Neural cell (in vitro differentiated cells): Measurements from ENCODE around the gene FECH. TPM values are rescaled to one million over a fixed set of nuclear protein-coding genes. Genes with fewer than 3 reads are reported as not detected.

Experiments used
- H2AFZ ChIP-seq: fragments of 200-600, 300-800 bp; sonication (generic), shearing (Covaris generic); 2 replicates; pipeline ENCODE4 v1.6.0; 2014; ENCODE audit warnings: low read depth, mild to moderate bottlenecking, antibody characterized with exemption, low read length, moderate library complexity
- H3F3A ChIP-seq: fragments of 200-600 bp; shearing (Covaris generic); 2 replicates; pipeline ENCODE4 v1.6.1; 2016; ENCODE audit warnings: mild to moderate bottlenecking, moderate library complexity, mixed read lengths, antibody characterized with exemption, low read length; ENCODE audit not compliant: insufficient read depth, poor library complexity, severe bottlenecking
- H3K27ac ChIP-seq: fragments of 200-600, 300-800 bp; sonication (generic), shearing (Covaris generic); 2 replicates; pipeline ENCODE4 v1.5.1; 2014; ENCODE audit warnings: mild to moderate bottlenecking, low read length, moderate library complexity
- H3K27me3 ChIP-seq: fragments of 300-800, 200-600 bp; sonication (generic), shearing (Covaris generic); 2 replicates; pipeline ENCODE4 v1.6.0; 2014; ENCODE audit warnings: mild to moderate bottlenecking, low read depth, low read length, moderate library complexity; ENCODE audit not compliant: insufficient read depth
- H3K36me3 ChIP-seq: fragments of 300-800, 200-600 bp; sonication (generic), shearing (Covaris generic); 2 replicates; pipeline ENCODE4 v1.5.1; 2014; ENCODE audit warnings: mild to moderate bottlenecking, antibody characterized with exemption, low read length, moderate library complexity; ENCODE audit not compliant: insufficient read depth
- H3K4me2 ChIP-seq: fragments of 300-800, 200-600 bp; sonication (generic), shearing (Covaris generic); 2 replicates; pipeline ENCODE4 v1.6.0; 2014; ENCODE audit warnings: mild to moderate bottlenecking, low read length
- H3K4me3 ChIP-seq: fragments of 300-800, 200-600 bp; sonication (generic), shearing (Covaris generic); 2 replicates; pipeline ENCODE4 v1.5.1; 2014; ENCODE audit warnings: mild to moderate bottlenecking, low read length, moderate library complexity
- H3K79me2 ChIP-seq: fragments of 200-600 bp; shearing (Covaris generic); replicated peaks from 2 replicates; pipeline ENCODE4 v1.6.0; 2014; ENCODE audit warnings: mild to moderate bottlenecking, low read length, moderate library complexity; ENCODE audit not compliant: insufficient read depth
- H3K9ac ChIP-seq: fragments of 300-800, 200-600 bp; sonication (generic), shearing (Covaris generic); 2 replicates; pipeline ENCODE4 v1.6.1; 2016; ENCODE audit warnings: mild to moderate bottlenecking, low read length, mixed read lengths
- H3K9me2 ChIP-seq: fragments of 200-600 bp; shearing (Covaris generic); 2 replicates; pipeline ENCODE4 v1.6.1; 2016; ENCODE audit warnings: mild to moderate bottlenecking, low read length, mixed read lengths; ENCODE audit not compliant: insufficient read depth
- H3K9me3 ChIP-seq: fragments of 200-600, 300-800 bp; sonication (generic), shearing (Covaris generic); 2 replicates; pipeline ENCODE4 v1.6.1; 2016; ENCODE audit warnings: mild to moderate bottlenecking, mixed run types, low read length, moderate library complexity, mixed read lengths
- H4K20me1 ChIP-seq: fragments of 200-600 bp; shearing (Covaris generic); 2 replicates; pipeline ENCODE4 v1.6.1; 2016; ENCODE audit warnings: mild to moderate bottlenecking, mixed run types; ENCODE audit not compliant: insufficient read depth
- CTCF ChIP-seq: fragments of 450-650 bp; IDR thresholded peaks from 2 replicates; pipeline ENCODE4 v1.5.1; 2014; ENCODE audit warnings: antibody characterized with exemption, mild to moderate bottlenecking, moderate library complexity; ENCODE audit not compliant: poor library complexity, severe bottlenecking
- EP300 ChIP-seq: fragments of 450-650 bp; conservative IDR thresholded peaks from 2 replicates; pipeline ENCODE4 v1.6.1; 2014; ENCODE audit warnings: antibody characterized with exemption, mild to moderate bottlenecking, moderate library complexity; ENCODE audit not compliant: poor library complexity, severe bottlenecking
- EZH2 ChIP-seq: fragments of 200-600, 300-800 bp; shearing (Covaris generic), sonication (generic); IDR thresholded peaks from 2 replicates; pipeline ENCODE4 v1.6.1; 2014; ENCODE audit warnings: antibody characterized with exemption, low read length, borderline replicate concordance, mild to moderate bottlenecking; ENCODE audit not compliant: insufficient read depth, poor library complexity, severe bottlenecking
- MXI1 ChIP-seq: fragments of 450-650 bp; conservative IDR thresholded peaks from 2 replicates; pipeline ENCODE4 v1.6.1; 2014; ENCODE audit warnings: antibody characterized with exemption, mild to moderate bottlenecking; ENCODE audit not compliant: poor library complexity, severe bottlenecking
- POLR2AphosphoS5 ChIP-seq: IDR thresholded peaks from 2 replicates; pipeline ENCODE4 v1.6.1; 2012
- RAD21 ChIP-seq: fragments of 450-650 bp; conservative IDR thresholded peaks from 2 replicates; pipeline ENCODE4 v1.6.1; 2014; ENCODE audit warnings: antibody characterized with exemption, mild to moderate bottlenecking, moderate library complexity
- REST ChIP-seq: IDR thresholded peaks from 2 replicates; pipeline ENCODE4 v1.6.1; 2012; ENCODE audit warnings: borderline replicate concordance
- SMC3 ChIP-seq: fragments of 450-650 bp; conservative IDR thresholded peaks from 2 replicates; pipeline ENCODE4 v1.6.1; 2014; ENCODE audit warnings: antibody characterized with exemption, mild to moderate bottlenecking, moderate library complexity; ENCODE audit not compliant: poor library complexity
- TAF1 ChIP-seq: IDR thresholded peaks from 2 replicates; pipeline ENCODE4 v1.6.1; 2012; ENCODE audit warnings: low read depth
- polyA plus RNA-seq: library from polyadenylated mRNA; depleted of rRNA; stranded (reverse); fragments of >200 nt; gene quantifications from 2 replicates; pipeline ENCODE4 v1.2.3, GENCODE V29; 2014

The FECH gene
- polyA plus RNA-seq, 1 donor from 2014 or later = 17.1 TPM

GRCh38 chr18:57543560-57543959 lies 42.9 kb downstream of the FECH start (continued):
- TF ChIP-seq EZH2 (no peak), RAD21 (no peak)

DNA sequence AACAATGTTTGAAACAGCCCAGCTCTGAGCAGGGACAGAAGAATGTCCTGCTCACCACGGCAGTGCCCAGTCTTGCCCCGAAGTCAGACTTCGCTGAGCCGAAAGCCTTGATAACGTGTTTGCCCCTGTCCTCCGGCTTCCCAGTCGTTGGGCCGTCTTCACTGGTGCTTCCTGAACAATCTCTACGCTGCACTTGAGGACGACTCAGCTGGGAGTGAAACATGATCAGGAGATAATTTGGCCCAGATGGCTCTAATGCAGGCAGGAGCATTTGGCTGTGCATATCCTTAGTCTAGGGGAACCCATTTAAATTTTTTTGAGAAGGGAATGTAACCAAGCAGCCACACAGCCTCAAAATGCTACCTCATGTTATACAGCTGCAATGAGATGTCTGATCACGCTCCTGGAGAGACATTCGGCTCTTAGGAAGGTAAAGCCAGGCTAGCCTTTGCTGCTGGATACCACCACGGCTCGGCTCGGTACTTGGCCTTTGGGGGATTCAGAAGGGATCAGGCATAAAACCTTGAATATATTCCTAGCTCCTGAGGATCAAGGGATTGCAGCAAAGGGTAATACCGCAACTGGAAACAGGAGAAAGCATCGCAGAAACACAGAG lies 43.6 kb downstream of the FECH start:
- no peak for TF ChIP-seq EZH2
- no peak for TF ChIP-seq REST
- TF ChIP-seq CTCF = no peak
- TF ChIP-seq SMC3 = no peak
- TF ChIP-seq POLR2AphosphoS5 = no peak
- no peak for TF ChIP-seq RAD21
- no peak for TF ChIP-seq TAF1
- TF ChIP-seq EP300 = no peak
- no peak for TF ChIP-seq MXI1
- Histone ChIP-seq H3K9me2 (no peaks in the 10 kb centered on the region), H4K20me1 (no peaks in the 10 kb centered on the region), H3K9me3 (no peaks in the 10 kb centered on the region), H3K27me3 (no peaks in the 10 kb centered on the region), H3K9ac (no peak overlapping the region), H3F3A (no peaks in the 10 kb centered on the region), H2AFZ (no peak overlapping the region), H3K79me2 (no peaks in the 10 kb centered on the region), H3K36me3 (no peaks in the 10 kb centered on the region), H3K4me2 (no peak overlapping the region), H3K4me3 (no peak overlapping the region), H3K27ac (no peak overlapping the region)

DNA sequence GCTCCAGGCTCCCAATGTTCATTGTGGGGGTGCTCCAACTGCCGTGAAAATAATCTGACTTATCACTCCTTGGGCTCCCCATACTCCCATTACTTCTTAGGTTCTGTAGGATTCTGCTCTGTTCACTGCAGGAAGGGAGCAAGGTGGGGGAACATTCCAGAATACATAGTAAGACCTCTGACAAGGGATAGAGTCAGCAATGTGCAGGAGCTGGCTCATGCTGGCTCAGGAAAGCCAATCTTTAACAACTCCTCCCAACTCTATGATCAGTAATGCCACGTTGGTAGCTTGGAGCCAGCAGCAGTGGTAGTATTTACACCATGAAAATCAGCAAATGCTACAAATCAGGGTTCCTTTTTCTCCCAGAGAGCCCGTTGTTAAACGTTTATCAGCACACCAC lies 44.4 kb downstream of the FECH start:
- Histone ChIP-seq H3K9ac (no peak overlapping the region), H3K4me2 (no peak overlapping the region), H3F3A (no peaks in the 10 kb centered on the region), H3K36me3 (no peaks in the 10 kb centered on the region), H3K79me2 (no peaks in the 10 kb centered on the region), H2AFZ (no peak overlapping the region), H3K9me3 (no peaks in the 10 kb centered on the region), H3K9me2 (no peaks in the 10 kb centered on the region), H4K20me1 (no peaks in the 10 kb centered on the region), H3K27ac (no peak overlapping the region), H3K4me3 (no peak overlapping the region), H3K27me3 (no peaks in the 10 kb centered on the region)
- TF ChIP-seq SMC3 (no peak), EZH2 (no peak), REST (no peak), TAF1 (no peak)
